Testis (tissue), 3 donors: ENCODE results near the gene PLCB3. TPM values are rescaled to one million over a fixed set of nuclear protein-coding genes. Genes with fewer than 3 reads are reported as not detected.
A peak's percentile ranks its signal among the peaks of the same experiment; 100 is the strongest.
"Not testable (repeated sequence)": the region's sequence is repeated elsewhere in the genome, so short reads cannot be mapped to it uniquely, and the experiment has no call there.

Source experiments
- DNase-seq: peaks from one replicate; pipeline ENCODE4 v3.0.0-alpha.2; 2019
- H3K27ac ChIP-seq, 2 donors: fragments of 200-600 bp; sonication (generic); one replicate each; pipeline ENCODE4 v1.5.1; 2019
- H3K27me3 ChIP-seq: fragments of 200-600 bp; sonication (generic); one replicate; pipeline ENCODE4 v1.5.1; 2019
- H3K36me3 ChIP-seq: fragments of 200-600 bp; sonication (generic); one replicate; pipeline ENCODE4 v1.5.1; 2017; ENCODE audit warnings: low read depth; ENCODE audit errors: missing control alignments
- H3K4me1 ChIP-seq: fragments of 200-600 bp; sonication (generic); one replicate; pipeline ENCODE4 v1.5.1; 2019
- H3K4me3 ChIP-seq, 2 donors: fragments of 200-600 bp; sonication (generic); one replicate each; pipeline ENCODE4 v1.5.1; 2017 to 2019
- H3K9me3 ChIP-seq: fragments of 200-600 bp; sonication (generic); one replicate; pipeline ENCODE4 v1.5.1; 2017
- POLR2A ChIP-seq: fragments of 450-650 bp; IDR thresholded peaks from one replicate; pipeline ENCODE4 v1.6.1; 2017; ENCODE audit warnings: antibody characterized with exemption, mild to moderate bottlenecking, moderate library complexity
- WGBS, 2 donors: methylation state at CpG; one replicate each; pipeline ENCODE4 v1.1.5; 2018; 5-methylcytosine and 5-hydroxymethylcytosine counted together
- intact Hi-C: fragments of 100-400 bp; cut with DNase I; formaldehyde crosslinking; loops from one replicate; pipeline ENCODE4 v1.15.1; 2023; ENCODE audit warnings: low total_unique reads
- polyA plus RNA-seq: library from polyadenylated mRNA; stranded (reverse); fragments of 350-450 nt; fragmentation: Illumina TruSeq; extraction: RNeasy Lipid Tissue Mini Kit (QIAGEN cat#74804); gene quantifications from one replicate; pipeline ENCODE4 v1.2.3, GENCODE V29; 2014; ENCODE audit warnings: low read depth, low replicate concordance; ENCODE audit not compliant: insufficient read depth
- total RNA-seq, 2 donors: library from RNA; depleted of rRNA; stranded (reverse); fragments of >200 nt; gene quantifications; one replicate each; pipeline ENCODE4 v1.2.3, GENCODE V29; 2016
- TF ChIP-seq, protein P1 (sequence below), 3 experiments: fragments of 450-650 bp in 2 of 3; fragments of 200-600 bp in 1 of 3; sonication (generic) in 1 of 3; IDR thresholded peaks; one replicate each; pipeline ENCODE4 v1.5.1; 2016 to 2019; ENCODE audit warnings: antibody characterized with exemption in 3 of 3, mild to moderate bottlenecking in 2 of 3, moderate library complexity in 1 of 3

The PLCB3 gene
- total and polyA plus RNA-seq, 3 donors from 2014 or later: 14.2 to 45.4 (median 29.6) TPM

- TF ChIP-seq, protein P1, sequence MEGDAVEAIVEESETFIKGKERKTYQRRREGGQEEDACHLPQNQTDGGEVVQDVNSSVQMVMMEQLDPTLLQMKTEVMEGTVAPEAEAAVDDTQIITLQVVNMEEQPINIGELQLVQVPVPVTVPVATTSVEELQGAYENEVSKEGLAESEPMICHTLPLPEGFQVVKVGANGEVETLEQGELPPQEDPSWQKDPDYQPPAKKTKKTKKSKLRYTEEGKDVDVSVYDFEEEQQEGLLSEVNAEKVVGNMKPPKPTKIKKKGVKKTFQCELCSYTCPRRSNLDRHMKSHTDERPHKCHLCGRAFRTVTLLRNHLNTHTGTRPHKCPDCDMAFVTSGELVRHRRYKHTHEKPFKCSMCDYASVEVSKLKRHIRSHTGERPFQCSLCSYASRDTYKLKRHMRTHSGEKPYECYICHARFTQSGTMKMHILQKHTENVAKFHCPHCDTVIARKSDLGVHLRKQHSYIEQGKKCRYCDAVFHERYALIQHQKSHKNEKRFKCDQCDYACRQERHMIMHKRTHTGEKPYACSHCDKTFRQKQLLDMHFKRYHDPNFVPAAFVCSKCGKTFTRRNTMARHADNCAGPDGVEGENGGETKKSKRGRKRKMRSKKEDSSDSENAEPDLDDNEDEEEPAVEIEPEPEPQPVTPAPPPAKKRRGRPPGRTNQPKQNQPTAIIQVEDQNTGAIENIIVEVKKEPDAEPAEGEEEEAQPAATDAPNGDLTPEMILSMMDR (IDR thresholded peaks at IDR 0.05): no peak
- TF ChIP-seq POLR2A: no peak
- Histone ChIP-seq H3K27ac (no peak overlapping the region), H3K4me3 (no peak overlapping the region), H3K4me1 (no peaks in the 10 kb centered on the region), H3K27me3 (no peaks in the 10 kb centered on the region), H3K36me3 (no peaks in the 10 kb centered on the region), H3K9me3 (no peaks in the 10 kb centered on the region)
- no peak for DNase-seq
- 88% methylated on average over 10 of the region's 10 CpGs for WGBS, 2 donors
- intact Hi-C loops: no loop called here
Measured at GRCh38 chr11:64312947-64313346, 61.6 kb downstream of the PLCB3 start.

GRCh38 chr11:64313491-64314145, 62.3 kb downstream of the PLCB3 start:
- peak overlapping the region; percentile 42 to 71 for H3K27ac ChIP-seq
- no peaks in the 10 kb centered on the region for H3K36me3 ChIP-seq
- peak; percentile 55 for DNase-seq
- WGBS, 2 donors: 70 to 77% methylated on average over 10 to 16 of the region's 18 CpGs
- no peak overlapping the region for H3K4me3 ChIP-seq
- intact Hi-C loops: no loop called here
- H3K9me3 ChIP-seq: no peaks in the 10 kb centered on the region
- H3K4me1 ChIP-seq: no peaks in the 10 kb centered on the region
- no peaks in the 10 kb centered on the region for H3K27me3 ChIP-seq
- TF ChIP-seq, protein P1 (IDR thresholded peaks at IDR 0.05): no peak
- TF ChIP-seq POLR2A: no peak

DNA sequence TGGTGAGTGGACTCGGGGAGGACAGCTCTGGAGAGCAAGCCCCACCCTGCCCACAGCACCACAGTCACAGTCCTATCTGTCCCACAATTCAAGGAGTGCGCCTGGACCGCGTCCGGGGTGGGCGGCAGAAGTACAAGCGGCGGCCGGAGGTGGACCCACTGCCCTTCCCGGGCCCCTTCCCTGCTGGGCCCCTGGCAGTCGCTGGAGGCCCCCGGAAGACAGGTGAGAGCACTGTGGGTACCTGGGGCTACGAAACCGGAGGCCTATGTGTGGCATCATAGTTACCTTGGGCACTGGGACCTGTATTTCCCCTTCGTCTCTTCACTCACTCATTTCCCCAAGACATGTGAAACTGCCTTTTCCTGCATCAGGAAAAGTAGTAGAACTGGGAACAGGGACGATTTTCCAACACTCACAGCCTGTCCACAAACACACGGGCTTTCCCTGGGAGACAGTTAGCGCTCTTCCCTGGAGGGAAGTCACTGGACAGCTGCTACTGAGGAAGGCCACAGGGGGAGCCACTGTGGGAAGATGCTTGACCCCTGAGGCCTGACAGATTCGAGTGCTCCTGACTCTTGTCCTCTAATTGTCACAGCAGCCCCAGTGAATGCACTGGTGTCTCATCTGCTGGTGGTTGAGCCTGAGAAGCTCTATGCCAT, 62.9 kb downstream of the PLCB3 start:
- DNase-seq: no peak
- H3K27ac ChIP-seq: peak overlapping the region; percentile 42 to 71
- no peak overlapping the region for H3K4me3 ChIP-seq
- no peaks in the 10 kb centered on the region for H3K9me3 ChIP-seq
- H3K36me3 ChIP-seq: no peaks in the 10 kb centered on the region
- TF ChIP-seq POLR2A: no peak
- TF ChIP-seq, protein P1 (IDR thresholded peaks at IDR 0.05): no peak
- peaks cover 6% of the 10 kb centered on the region for H3K4me1 ChIP-seq
- intact Hi-C loops: no loop called here
- H3K27me3 ChIP-seq: no peaks in the 10 kb centered on the region
- 76 to 79% methylated on average over 9 to 19 of the region's 19 CpGs for WGBS, 2 donors

DNA sequence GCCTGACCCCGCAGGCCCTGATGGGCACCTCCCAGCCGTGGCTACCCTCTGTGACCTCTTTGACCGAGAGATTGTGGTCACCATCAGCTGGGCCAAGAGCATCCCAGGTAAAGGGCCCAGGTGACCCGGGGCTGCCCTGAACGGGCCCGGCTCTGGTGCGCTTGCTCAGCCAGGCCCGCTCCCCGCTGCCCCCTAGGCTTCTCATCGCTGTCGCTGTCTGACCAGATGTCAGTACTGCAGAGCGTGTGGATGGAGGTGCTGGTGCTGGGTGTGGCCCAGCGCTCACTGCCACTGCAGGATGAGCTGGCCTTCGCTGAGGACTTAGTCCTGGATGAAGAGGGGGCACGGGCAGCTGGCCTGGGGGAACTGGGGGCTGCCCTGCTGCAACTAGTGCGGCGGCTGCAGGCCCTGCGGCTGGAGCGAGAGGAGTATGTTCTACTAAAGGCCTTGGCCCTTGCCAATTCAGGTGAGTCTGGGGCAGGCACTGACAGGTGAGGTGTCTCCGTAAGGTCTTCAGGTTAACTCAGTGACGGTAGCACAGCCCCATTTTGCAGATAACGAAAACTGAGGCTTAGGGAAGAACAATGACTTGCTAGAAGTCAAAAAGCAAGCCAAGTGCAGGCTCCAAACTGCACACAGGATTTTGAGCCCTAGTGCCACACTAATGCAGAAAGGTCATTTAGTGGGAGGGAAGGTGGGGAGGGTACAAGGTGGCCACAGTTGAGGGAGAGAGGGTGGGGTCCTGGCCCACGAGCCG, 63.7 kb downstream of the PLCB3 start:
- TF ChIP-seq POLR2A: no peak
- TF ChIP-seq, protein P1 (IDR thresholded peaks at IDR 0.05): no peak
- H3K27ac ChIP-seq: no peak overlapping the region
- intact Hi-C loops: no loop called here
- no peak for DNase-seq
- no peaks in the 10 kb centered on the region for H3K36me3 ChIP-seq
- no peaks in the 10 kb centered on the region for H3K9me3 ChIP-seq
- H3K4me3 ChIP-seq: no peak overlapping the region
- WGBS, 2 donors: 85 to 87% methylated on average over 17 to 22 of the region's 24 CpGs
- H3K4me1 ChIP-seq: peaks cover 9% of the 10 kb centered on the region
- no peaks in the 10 kb centered on the region for H3K27me3 ChIP-seq

GRCh38 chr11:64315667-64316526, 64.6 kb downstream of the PLCB3 start:
- H3K9me3 ChIP-seq, intact Hi-C loops, H3K27me3 ChIP-seq, DNase-seq, H3K4me1 ChIP-seq, H3K4me3 ChIP-seq, H3K36me3 ChIP-seq: not testable (repeated sequence)
- peak overlapping the region in 1 of 2 donors; percentile 98 for H3K27ac ChIP-seq
- 23 to 66% methylated on average over 2 to 22 of the region's 25 CpGs for WGBS, 2 donors
